ENCODE data around the gene BLCAP. TPM values are rescaled to one million over a fixed set of nuclear protein-coding genes. Genes with fewer than 3 reads are reported as not detected.
A peak's percentile ranks its signal among the peaks of the same experiment; 100 is the strongest.

BLCAP gene
- total RNA-seq, 1 experiment from 2014 or later = 54.3 TPM

GRCh38 chr20:37567671-37568588, 40.3 kb upstream of the BLCAP start:
- H4K8ac ChIP-seq (replicated peaks; ENCODE audit: insufficient read length, low read depth, low read length) = no peak overlapping the region
- peak overlapping the region; percentile 42 for H3K4me2 ChIP-seq (ENCODE audit: insufficient read depth, insufficient read length, low read length)
- Mint-ChIP-seq H3K27ac (peak overlapping the region in 2 of 3 experiments; percentile 29 to 97; a peak in 4 of 7 replicates), H3K4me1 (peaks cover 32 to 45% of the 10 kb centered on the region in 2 experiments), H3K4me3 (peak overlapping the region; percentile 49 to 75), H3K36me3 (ENCODE audit: insufficient read depth in 1 of 3, low read depth in 3 of 3) (no peaks in the 10 kb centered on the region), H3K9me3 (no peaks in the 10 kb centered on the region; a peak in 2 of 5 replicates), H3K27me3 (ENCODE audit: low read depth) (peaks cover 33% of the 10 kb centered on the region)
- H3K79me1 ChIP-seq (ENCODE audit: insufficient read depth, low read depth, low read length, poor library complexity, severe bottlenecking) = no peaks in the 10 kb centered on the region
- H3K14ac ChIP-seq (ENCODE audit: insufficient read depth, low read length) = no peak overlapping the region
- H3K56ac ChIP-seq (ENCODE audit: insufficient read length, low read depth, low read length) = no peak overlapping the region
- no peak overlapping the region for H2BK5ac ChIP-seq (ENCODE audit: insufficient read length, low read length)
- H3K23ac ChIP-seq (ENCODE audit: insufficient read length, low read depth, low read length) = no peak overlapping the region
- H4K20me1 ChIP-seq (ENCODE audit: control insufficient read depth, insufficient read depth, insufficient read length) = no peaks in the 10 kb centered on the region
- no peak overlapping the region for H3K18ac ChIP-seq (ENCODE audit: insufficient read length, low read depth, low read length)
- H2BK20ac ChIP-seq (ENCODE audit: low read depth, low read length, poor library complexity, severe bottlenecking) = no peak overlapping the region
- H3K23me2 ChIP-seq (ENCODE audit: insufficient read length, low read depth, low read length, poor library complexity, severe bottlenecking) = no peaks in the 10 kb centered on the region
- no CpG with 5 or more reads among the region's 13 CpGs for WGBS (ENCODE audit: extremely low coverage, insufficient read length, low lambda C conversion rate)
- no peak overlapping the region for H4K5ac ChIP-seq (ENCODE audit: insufficient read length, low read depth, low read length)
- H2AK5ac ChIP-seq (ENCODE audit: insufficient read length, low read length) = no peak overlapping the region
- peaks cover 7% of the 10 kb centered on the region; the same call in 1 of the 2 replicates for H3K4me1 ChIP-seq (ENCODE audit: insufficient read depth, low read length)
- H2BK15ac ChIP-seq (ENCODE audit: low read depth, low read length) = no peak overlapping the region
- H3K79me2 ChIP-seq (ENCODE audit: insufficient read depth, low read length) = no peaks in the 10 kb centered on the region
- TF ChIP-seq CTCF (conservative IDR thresholded peaks at IDR 0.05) = no peak
- no peak overlapping the region for H3K4ac ChIP-seq (ENCODE audit: low read depth, low read length)
- no peak overlapping the region for H3K9ac ChIP-seq (ENCODE audit: extremely low read depth, insufficient read length, low read length)
- H2AFZ ChIP-seq (ENCODE audit: low read length) = no peak overlapping the region
- no peak overlapping the region for H2BK120ac ChIP-seq (ENCODE audit: low read depth, low read length, poor library complexity, severe bottlenecking)
- no peaks in the 10 kb centered on the region for H3K27me3 ChIP-seq (ENCODE audit: insufficient read depth, low read length)
- H3K27ac ChIP-seq (ENCODE audit: insufficient read length, low read depth, low read length) = no peak overlapping the region
- no peak overlapping the region for H3T11ph ChIP-seq (ENCODE audit: low read length)
- DNase-seq = no peak
- no peak overlapping the region for H2BK12ac ChIP-seq (ENCODE audit: insufficient read length, low read depth, low read length)
- H3K9me3 ChIP-seq (ENCODE audit: control insufficient read depth, low read depth, low read length) = no peaks in the 10 kb centered on the region
- H4K91ac ChIP-seq (ENCODE audit: insufficient read length, low read depth, low read length) = no peak overlapping the region
